Breast epithelium (tissue), 4 donors: Measurements from ENCODE around the gene BACE2. TPM values are rescaled to one million over a fixed set of nuclear protein-coding genes. Genes with fewer than 3 reads are reported as not detected.

ENCODE experiments used
- DNase-seq, 2 donors: peaks; one replicate each; pipeline ENCODE4 v3.0.0-alpha.2; 2019; ENCODE audit warnings: low spot score in 2 of 2
- H3K27ac ChIP-seq, 2 donors: fragments of 200-600 bp; sonication (generic) in 1 of 2; one replicate each; pipeline ENCODE4 v1.5.1; 2016 to 2019; ENCODE audit warnings: mild to moderate bottlenecking in 1 of 2
- H3K27me3 ChIP-seq, 2 donors: fragments of 200-600 bp; sonication (generic) in 1 of 2; one replicate each; pipeline versions ENCODE4 v1.5.1 to v1.6.0; 2017 to 2019; ENCODE audit warnings: control low read depth in 1 of 2, mild to moderate bottlenecking in 1 of 2
- H3K36me3 ChIP-seq: fragments of 200-600 bp; one replicate; pipeline ENCODE4 v1.5.1; 2019
- H3K4me1 ChIP-seq, 2 donors: fragments of 200-600 bp; sonication (generic); one replicate each; pipeline ENCODE4 v1.5.1; 2016 to 2019; ENCODE audit warnings: control low read depth in 1 of 2
- H3K4me3 ChIP-seq, 3 donors: fragments of 200-600 bp; sonication (generic); 1 replicate in 2 of 3; 2 replicates in 1 of 3; pipeline ENCODE4 v1.5.1; 2016 to 2019; ENCODE audit warnings: mild to moderate bottlenecking in 3 of 3, moderate library complexity in 2 of 3
- H3K9me3 ChIP-seq, 2 donors: fragments of 200-600 bp; sonication (generic) in 1 of 2; one replicate each; pipeline ENCODE4 v1.5.1; 2016 to 2019; ENCODE audit warnings: control low read depth in 1 of 2
- CTCF ChIP-seq, 3 donors: fragments of 450-650 bp; IDR thresholded peaks; one replicate each; pipeline ENCODE4 v1.5.1; 2016 to 2017; ENCODE audit warnings: antibody characterized with exemption in 3 of 3, mild to moderate bottlenecking in 3 of 3, moderate library complexity in 3 of 3
- POLR2A ChIP-seq: fragments of 450-650 bp; IDR thresholded peaks from one replicate; pipeline ENCODE4 v1.6.1; 2016; ENCODE audit warnings: antibody characterized with exemption, mild to moderate bottlenecking, moderate library complexity
- POLR2AphosphoS5 ChIP-seq, 3 donors: sonication (generic); formaldehyde crosslinking; IDR thresholded peaks; one replicate each; pipeline ENCODE4 v1.6.1; 2017; ENCODE audit warnings: antibody characterized with exemption in 3 of 3
- intact Hi-C: fragments of 100-400 bp; cut with DNase I; formaldehyde crosslinking; loops from one replicate; pipeline ENCODE4 v1.15.1; 2023; ENCODE audit warnings: low total_unique reads
- total RNA-seq, 3 donors: library from RNA; depleted of rRNA; stranded (reverse); fragments of >200 nt; gene quantifications; one replicate each; pipeline ENCODE4 v1.1.0, GENCODE V29; 2016

BACE2 gene
- total RNA-seq, 3 donors from 2014 or later = 26.9 to 94.4 (median 67.5) TPM

- Histone ChIP-seq H3K27me3 (no peaks in the 10 kb centered on the region), H3K4me1 (no peaks in the 10 kb centered on the region), H3K36me3 (no peaks in the 10 kb centered on the region), H3K27ac (no peak overlapping the region), H3K4me3 (no peak overlapping the region), H3K9me3 (no peaks in the 10 kb centered on the region)
- no peak for TF ChIP-seq POLR2AphosphoS5 (IDR thresholded peaks at IDR 0.05)
- no peak for DNase-seq
- intact Hi-C loops = no loop called here
Measured at GRCh38 chr21:41158026-41158425, 9.9 kb upstream of the BACE2 start.

- TF ChIP-seq CTCF (IDR thresholded peaks at IDR 0.05) (no peak), POLR2AphosphoS5 (IDR thresholded peaks at IDR 0.05) (no peak), POLR2A (no peak)
- intact Hi-C loops = no loop called here
- H3K27me3 ChIP-seq = no peaks in the 10 kb centered on the region
- no peaks in the 10 kb centered on the region for H3K36me3 ChIP-seq
- no peak overlapping the region for H3K4me3 ChIP-seq
- no peak overlapping the region for H3K27ac ChIP-seq
- DNase-seq = no peak
- no peaks in the 10 kb centered on the region for H3K9me3 ChIP-seq
- no peaks in the 10 kb centered on the region for H3K4me1 ChIP-seq
Measured at GRCh38 chr21:41160036-41160435, 7.9 kb upstream of the BACE2 start.

GRCh38 chr21:41161428-41161827 is 6.5 kb upstream of the BACE2 start:
- TF ChIP-seq CTCF (IDR thresholded peaks at IDR 0.05) (no peak), POLR2AphosphoS5 (IDR thresholded peaks at IDR 0.05) (no peak), POLR2A (no peak)
- H3K9me3 ChIP-seq = no peaks in the 10 kb centered on the region
- DNase-seq = no peak
- no peaks in the 10 kb centered on the region for H3K36me3 ChIP-seq
- no peak overlapping the region for H3K27ac ChIP-seq
- H3K4me1 ChIP-seq = no peaks in the 10 kb centered on the region
- intact Hi-C loops = no loop called here
- no peak overlapping the region for H3K4me3 ChIP-seq
- H3K27me3 ChIP-seq = no peaks in the 10 kb centered on the region

GRCh38 chr21:41162096-41162495 is 5.9 kb upstream of the BACE2 start:
- H3K4me1 ChIP-seq = no peaks in the 10 kb centered on the region
- intact Hi-C loops = no loop called here
- TF ChIP-seq POLR2A (no peak), POLR2AphosphoS5 (IDR thresholded peaks at IDR 0.05) (no peak), CTCF (IDR thresholded peaks at IDR 0.05) (no peak)
- no peaks in the 10 kb centered on the region for H3K9me3 ChIP-seq
- no peak overlapping the region for H3K4me3 ChIP-seq
- H3K36me3 ChIP-seq = no peaks in the 10 kb centered on the region
- no peak overlapping the region for H3K27ac ChIP-seq
- DNase-seq = no peak
- no peaks in the 10 kb centered on the region for H3K27me3 ChIP-seq

DNA sequence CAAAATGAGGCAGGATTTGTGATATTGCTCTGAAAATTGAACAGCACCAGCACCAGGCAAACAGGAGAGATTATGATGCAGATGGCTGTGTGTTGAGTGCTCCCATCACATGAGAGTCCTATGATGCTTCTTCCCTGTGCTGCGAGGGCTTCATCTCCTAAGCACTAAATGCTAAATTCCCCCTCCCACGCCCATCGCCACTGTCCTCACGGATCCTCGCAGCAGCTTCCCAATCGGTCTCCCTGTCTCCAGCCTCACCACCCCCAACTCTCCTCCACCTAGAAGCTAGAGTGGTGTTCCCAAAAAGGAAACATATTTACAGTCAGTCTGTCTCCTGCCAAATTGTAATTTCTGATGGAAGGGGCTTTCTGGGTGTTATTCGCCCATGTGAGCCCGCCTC is 4.9 kb upstream of the BACE2 start:
- Histone ChIP-seq H3K27ac (no peak overlapping the region), H3K4me3 (no peak overlapping the region), H3K9me3 (no peaks in the 10 kb centered on the region), H3K27me3 (no peaks in the 10 kb centered on the region), H3K4me1 (no peaks in the 10 kb centered on the region), H3K36me3 (no peaks in the 10 kb centered on the region)
- no peak for DNase-seq
- no peak for TF ChIP-seq CTCF (IDR thresholded peaks at IDR 0.05)
- TF ChIP-seq POLR2A = no peak
- no peak for TF ChIP-seq POLR2AphosphoS5 (IDR thresholded peaks at IDR 0.05)
- intact Hi-C loops = no loop called here

GRCh38 chr21:41164052-41164451 is 3.9 kb upstream of the BACE2 start:
- no peaks in the 10 kb centered on the region for H3K4me1 ChIP-seq
- no peak overlapping the region for H3K4me3 ChIP-seq
- H3K9me3 ChIP-seq = no peaks in the 10 kb centered on the region
- no peaks in the 10 kb centered on the region for H3K27me3 ChIP-seq
- TF ChIP-seq POLR2A (no peak), POLR2AphosphoS5 (IDR thresholded peaks at IDR 0.05) (no peak), CTCF (IDR thresholded peaks at IDR 0.05) (no peak)
- H3K36me3 ChIP-seq = no peaks in the 10 kb centered on the region
- no peak for DNase-seq
- no peak overlapping the region for H3K27ac ChIP-seq
- intact Hi-C loops = no loop called here
